HepG2 (cell line): ENCODE measurements around the gene PNLIPRP2. TPM values are rescaled to one million over a fixed set of nuclear protein-coding genes. Genes with fewer than 3 reads are reported as not detected.

Experiments
- ATAC-seq: fragments of 200-7000 bp; cut with Tn5 transposase; 3 replicates; pipeline ENCODE4 v1.9.1; 2020; ENCODE audit warnings: mild to moderate bottlenecking, moderate library complexity
- BruUV-seq: library from RNA; stranded (reverse); fragments of 400-500 nt; replicated peaks from 2 replicates; lab custom pipeline; 2021; lab: Mats Ljungman, UMichigan
- CTCF ChIA-PET: fragments of 300-600 bp; formaldehyde crosslinking; extraction: SDS; loops from one replicate; lab custom pipeline; 2021; ENCODE audit warnings: low total read pairs, inconsistent platforms, low intra/inter-chr PET ratio; lab: Yijun Ruan, JAX
- POLR2A ChIA-PET: fragments of 350-600 bp; sonication (Branson Sonifier 250); formaldehyde crosslinking; loops from one replicate; lab custom pipeline; 2020; ENCODE audit warnings: antibody characterized with exemption, inconsistent platforms; lab: Yijun Ruan, JAX
- DNase-seq: peaks from one replicate; pipeline ENCODE4 v3.0.0-alpha.2; 2015; ENCODE audit warnings: low spot score
- FAIRE-seq: peaks from 3 replicates; lab custom pipeline; 2011; peaks lifted over from hg19 to GRCh38; lab: Jason Lieb, UNC
- H2AFZ ChIP-seq: one replicate; pipeline ENCODE4 v1.6.1; 2011; ENCODE audit warnings: low read length, inconsistent platforms
- H3K27ac ChIP-seq: fragments of 300-600 bp; 3 replicates; pipeline ENCODE4 v1.8.0; 2011; ENCODE audit warnings: mixed run types, mild to moderate bottlenecking, mixed read lengths, low read length, inconsistent platforms; ENCODE audit not compliant: insufficient read depth; ENCODE audit errors: extremely low read length
- H3K27me3 ChIP-seq, 2 experiments: fragments of 200-600 bp in 1 of 2; 2 replicates in 1 of 2; 3 replicates in 1 of 2; pipeline versions ENCODE4 v1.6.0 to v1.8.0; 2011; ENCODE audit warnings: low read length in 2 of 2, mild to moderate bottlenecking in 2 of 2, moderate library complexity in 2 of 2, inconsistent platforms in 1 of 2; ENCODE audit not compliant: insufficient read depth in 2 of 2, control insufficient read depth in 1 of 2
- H3K36me3 ChIP-seq, 2 experiments: fragments of 200-600 bp in 1 of 2; replicated peaks in 1 of 2; 2 replicates in 1 of 2; 3 replicates in 1 of 2; pipeline versions ENCODE4 v1.5.1 to v1.8.0; 2011; ENCODE audit warnings: low read length in 2 of 2, inconsistent platforms in 1 of 2; ENCODE audit not compliant: insufficient read depth in 2 of 2, control insufficient read depth in 1 of 2
- H3K4me1 ChIP-seq: 2 replicates; pipeline ENCODE4 v1.5.1; 2012; ENCODE audit warnings: low read length, inconsistent platforms; ENCODE audit not compliant: insufficient read depth
- H3K4me2 ChIP-seq: 2 replicates; pipeline ENCODE4 v1.6.0; 2011; ENCODE audit warnings: low read depth, low read length, inconsistent platforms
- H3K4me3 ChIP-seq, 3 experiments: fragments of 200-600 bp in 1 of 3; sonication (generic), shearing (Covaris generic) in 1 of 3; replicated peaks in 1 of 3; 2 replicates each; pipeline ENCODE4 v1.5.1; 2011 to 2016; ENCODE audit warnings: low read length in 3 of 3, inconsistent platforms in 2 of 3, low read depth in 2 of 3, mild to moderate bottlenecking in 2 of 3, control low read depth in 1 of 3, mixed read lengths in 1 of 3; ENCODE audit not compliant: insufficient read depth in 1 of 3
- H3K79me2 ChIP-seq: one replicate; pipeline ENCODE4 v1.6.1; 2011; ENCODE audit warnings: low read length, inconsistent platforms; ENCODE audit not compliant: insufficient read depth
- H3K9ac ChIP-seq: 2 replicates; pipeline ENCODE4 v1.6.0; 2011; ENCODE audit warnings: mild to moderate bottlenecking, low read depth, low read length, inconsistent platforms; ENCODE audit not compliant: insufficient read depth
- H3K9me3 ChIP-seq: 2 replicates; pipeline ENCODE4 v1.5.1; 2012; ENCODE audit warnings: mild to moderate bottlenecking, low read length
- H4K20me1 ChIP-seq: 2 replicates; pipeline ENCODE4 v1.6.0; 2011; ENCODE audit warnings: inconsistent platforms, mild to moderate bottlenecking, low read length, moderate library complexity; ENCODE audit not compliant: insufficient read depth
- FOXA1 ChIP-seq, 2 experiments: fragments of 450-650 bp in 1 of 2; sonication (generic) in 1 of 2; formaldehyde crosslinking in 1 of 2; IDR thresholded peaks; 2 replicates each; pipeline versions ENCODE4 v1.4.0 to v1.6.1; 2016 to 2020; ENCODE audit warnings: missing genetic modification reagents in 1 of 2
- FOXA3 ChIP-seq: IDR thresholded peaks from 2 replicates; pipeline ENCODE4 v1.6.1; 2016; ENCODE audit warnings: missing genetic modification reagents, missing compliant biosample characterization
- HHEX ChIP-seq: IDR thresholded peaks from 2 replicates; pipeline ENCODE4 v1.6.1; 2016; ENCODE audit warnings: control low read depth
- HNF4A ChIP-seq: sonication (generic); formaldehyde crosslinking; IDR thresholded peaks from 2 replicates; pipeline ENCODE4 v1.4.0; 2020; ENCODE audit warnings: missing genetic modification reagents
- MED8 ChIP-seq: sonication (generic); formaldehyde crosslinking; IDR thresholded peaks from 2 replicates; pipeline ENCODE4 v1.8.1; 2023; ENCODE audit warnings: mild to moderate bottlenecking, missing genetic modification reagents; ENCODE audit not compliant: insufficient replicate concordance
- NFIC ChIP-seq: IDR thresholded peaks from 2 replicates; pipeline ENCODE4 v1.6.1; 2012; ENCODE audit warnings: mild to moderate bottlenecking, low read length, inconsistent platforms
- RAD51 ChIP-seq: fragments of 450-650 bp; IDR thresholded peaks from 2 replicates; pipeline ENCODE4 v1.6.1; 2016; ENCODE audit warnings: borderline replicate concordance
- TBX2 ChIP-seq: sonication (generic); formaldehyde crosslinking; IDR thresholded peaks from 2 replicates; pipeline ENCODE4 v1.5.0; 2020; ENCODE audit warnings: missing genetic modification reagents, mild to moderate bottlenecking, borderline replicate concordance
- THAP11 ChIP-seq: IDR thresholded peaks from 2 replicates; pipeline ENCODE4 v1.6.1; 2016; ENCODE audit warnings: missing biosample characterization, missing genetic modification reagents
- ZIK1 ChIP-seq: sonication (generic); formaldehyde crosslinking; IDR thresholded peaks from 2 replicates; pipeline ENCODE4 v1.5.0; 2020; ENCODE audit warnings: mild to moderate bottlenecking, low read depth, missing genetic modification reagents, borderline replicate concordance
- ZNF609 ChIP-seq: sonication (generic); formaldehyde crosslinking; IDR thresholded peaks from 2 replicates; pipeline ENCODE4 v1.4.0; 2020; ENCODE audit warnings: mild to moderate bottlenecking, missing genetic modification reagents, borderline replicate concordance
- ZSCAN31 ChIP-seq: sonication (generic); formaldehyde crosslinking; IDR thresholded peaks from 2 replicates; pipeline ENCODE4 v1.5.0; 2020; ENCODE audit warnings: low read depth, mild to moderate bottlenecking, missing genetic modification reagents
- WGBS: methylation state at CpG from one replicate; pipeline ENCODE4 v1.1.6; 2017; ENCODE audit warnings: low lambda C conversion rate; 5-methylcytosine and 5-hydroxymethylcytosine counted together
- in situ Hi-C: cut with HindIII; loops from 2 replicates; pipeline ENCODE4 v1.10.0; 2017; ENCODE audit warnings: low pct_unique_long_range_greater_than_20kb; ENCODE audit not compliant: extremely low pct_ligation_motif_present
- intact Hi-C: fragments of 100-400 bp; cut with micrococcal nuclease; formaldehyde crosslinking; loops from one replicate; pipeline ENCODE4 v1.10.0; 2022; ENCODE audit not compliant: unreplicated experiment
- polyA plus RNA-seq, 8 experiments: library from polyadenylated mRNA; depleted of rRNA in 3 of 8; stranded (reverse) in 7 of 8; unstranded in 1 of 8; fragments of >200 nt; fragmentation: Illumina TruSeq in 4 of 8; extraction: Trizol in 4 of 8; gene quantifications; 2 replicates each; pipeline versions ENCODE4 v1.2.1 to v1.2.3, GENCODE V29; 2011 to 2016; ENCODE audit warnings: low read depth in 4 of 8, missing spikeins in 1 of 8, mixed read lengths in 1 of 8; ENCODE audit not compliant: insufficient read depth in 1 of 8
- total RNA-seq, 5 experiments: library from RNA; depleted of rRNA; stranded (reverse); fragments of >200 nt; fragmentation: Illumina TruSeq; extraction: Trizol; gene quantifications; 2 replicates each; pipeline ENCODE4 v1.2.3, GENCODE V29; 2016; ENCODE audit warnings: low read depth in 1 of 5

Gene PNLIPRP2
- total and polyA plus RNA-seq, 2 of the 13 experiments (the other 11 are each of a cell fraction or from before 2014, with no cell fraction given): 0.21 to 0.97 TPM

DNA sequence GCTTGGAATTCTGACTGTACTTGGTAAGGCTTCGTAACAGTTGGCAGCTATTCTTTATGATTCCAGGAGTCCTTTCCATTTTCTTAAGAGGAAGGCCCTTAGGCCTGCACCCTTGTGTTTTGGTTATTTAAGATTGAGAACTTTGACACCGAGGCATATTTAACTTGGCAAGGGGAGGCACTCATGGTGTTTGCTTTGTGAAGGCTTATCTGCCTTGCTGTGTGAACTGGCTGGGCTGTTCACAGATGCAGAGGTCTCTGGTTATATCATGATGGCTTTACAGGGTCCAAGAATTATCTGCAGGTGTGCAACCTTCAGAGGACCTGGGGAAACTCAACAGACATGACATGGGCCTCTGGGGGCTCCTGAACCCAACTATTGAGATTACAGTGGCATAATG, 30.8 kb upstream of the PNLIPRP2 start:
- Histone ChIP-seq H3K4me2 (no peak overlapping the region), H4K20me1 (no peaks in the 10 kb centered on the region), H3K79me2 (no peaks in the 10 kb centered on the region)
- no peak for ATAC-seq
- TF ChIP-seq THAP11: no peak
- TF ChIP-seq ZIK1 (CRISPR knock-in tag): no peak
- TF ChIP-seq NFIC: peak; percentile 48; the same call in 1 of the 2 replicates
- peak; percentile 33; the same call in 1 of the 2 replicates for TF ChIP-seq HNF4A (CRISPR knock-in tag)
- 0 out of 2 replicates have a peak, but pooled peaks have one; percentile 14 for TF ChIP-seq FOXA3 (CRISPR knock-in tag)
- TF ChIP-seq RAD51: no peak
- no peak for TF ChIP-seq FOXA1 (IDR thresholded peaks at IDR 0.05)
- peak; percentile 23; the same call in 1 of the 2 replicates for TF ChIP-seq FOXA1 (CRISPR knock-in tag; IDR thresholded peaks at IDR 0.05)
- peak; percentile 68 for TF ChIP-seq TBX2
- TF ChIP-seq MED8 (CRISPR knock-in tag): no peak
- TF ChIP-seq ZNF609 (CRISPR knock-in tag): 0 out of 2 replicates have a peak, but pooled peaks have one; percentile 50
- TF ChIP-seq HHEX (CRISPR knock-in tag): peak; percentile 79
- TF ChIP-seq ZSCAN31: no peak
- TF ChIP-seq, all 625 proteins: peak for 7
- Histone ChIP-seq H2AFZ (no peak overlapping the region), H3K4me3 (no peak overlapping the region), H3K9me3 (no peaks in the 10 kb centered on the region), H3K36me3 (no peaks in the 10 kb centered on the region), H3K27me3 (peaks cover 2 to 24% of the 10 kb centered on the region in 2 experiments; a peak in 2 of 5 replicates), H3K27ac (no peak overlapping the region), H3K9ac (no peak overlapping the region), H3K4me1 (no peaks in the 10 kb centered on the region)
- in situ Hi-C loops (no loop called here), intact Hi-C loops (no loop called here)
- ChIA-PET POLR2A (no interaction called here), CTCF (no interaction called here)
- WGBS: 0% methylated on average over 2 of the region's 2 CpGs
- FAIRE-seq (no peak), DNase-seq (no peak)
- no TSS peak for BruUV-seq
